Stimulated activated CD4-positive, alpha-beta T cell treated with anti-CD3 and anti-CD28 coated beads, Interleukin-4, amount 100 ng/mL, for 4 hours (primary cell): ENCODE measurements around the gene TTR.

Experiments
- DNase-seq, 2 experiments: peaks; one replicate each; pipeline ENCODE4 v3.0.0-alpha.2; 2020

TTR gene

DNA sequence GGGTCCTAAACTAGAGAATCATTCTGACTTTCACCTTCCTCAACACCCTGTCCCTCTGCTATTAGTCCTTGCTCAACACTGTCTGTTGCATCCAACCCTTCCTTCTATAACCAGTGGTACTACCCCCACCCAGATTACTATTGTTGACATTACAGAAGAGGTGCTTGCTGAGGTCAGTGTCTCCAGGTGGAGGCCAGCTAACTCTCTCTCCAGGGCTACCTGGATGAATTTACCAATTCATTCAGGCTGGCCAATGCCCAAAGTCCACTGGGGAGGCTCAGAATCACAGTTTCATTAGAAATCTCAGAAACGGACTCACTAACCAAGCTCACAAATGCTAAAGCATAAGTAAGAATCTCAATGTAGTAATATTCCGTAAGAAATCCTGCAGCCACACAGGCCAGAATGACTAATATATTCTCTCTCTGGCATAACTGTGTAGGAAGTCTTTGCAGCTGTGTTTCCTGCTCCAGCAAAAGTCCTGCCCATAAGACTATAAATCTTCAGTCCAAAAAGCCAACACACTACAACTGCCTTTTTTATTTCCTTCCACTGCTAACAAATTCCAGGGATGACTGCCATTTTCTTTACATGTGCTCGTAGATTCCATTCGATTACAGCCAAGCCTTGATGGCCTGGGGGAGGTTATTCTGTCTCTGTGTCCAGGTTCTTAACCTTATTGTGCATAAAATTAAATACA lies 10.0 kb upstream of the TTR start:
- no peak for DNase-seq

DNA sequence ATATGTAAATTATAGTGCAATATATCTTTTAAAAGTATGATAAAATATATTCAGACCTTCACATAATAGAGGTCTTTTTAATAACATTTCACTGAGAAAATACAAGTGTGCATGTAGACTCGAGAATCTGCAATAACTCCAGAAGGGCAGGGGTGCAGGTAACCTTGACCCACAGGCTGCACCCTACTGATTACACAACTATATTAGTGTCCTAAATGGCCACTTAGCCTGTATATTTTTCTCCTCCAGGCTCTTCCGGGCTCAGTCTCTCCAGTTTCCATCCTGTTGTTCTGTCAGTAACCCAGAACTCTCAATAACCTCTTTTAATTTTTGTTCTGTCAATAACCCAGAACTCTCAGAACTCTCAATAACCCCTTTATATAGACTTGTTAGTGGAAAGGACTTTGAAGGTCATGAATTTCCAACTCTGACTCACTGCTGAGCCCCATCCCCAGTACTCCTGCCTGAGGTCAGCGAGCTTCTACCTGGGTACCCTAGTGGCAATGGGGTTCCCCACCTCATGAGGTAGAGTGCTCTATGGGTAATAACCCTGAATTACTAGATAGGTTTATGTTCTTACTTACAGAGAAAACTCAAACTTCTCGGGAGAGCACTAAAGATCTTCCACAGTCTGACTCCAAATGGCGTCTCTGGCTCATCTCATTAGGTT lies 8.4 kb upstream of the TTR start:
- no peak for DNase-seq

DNA sequence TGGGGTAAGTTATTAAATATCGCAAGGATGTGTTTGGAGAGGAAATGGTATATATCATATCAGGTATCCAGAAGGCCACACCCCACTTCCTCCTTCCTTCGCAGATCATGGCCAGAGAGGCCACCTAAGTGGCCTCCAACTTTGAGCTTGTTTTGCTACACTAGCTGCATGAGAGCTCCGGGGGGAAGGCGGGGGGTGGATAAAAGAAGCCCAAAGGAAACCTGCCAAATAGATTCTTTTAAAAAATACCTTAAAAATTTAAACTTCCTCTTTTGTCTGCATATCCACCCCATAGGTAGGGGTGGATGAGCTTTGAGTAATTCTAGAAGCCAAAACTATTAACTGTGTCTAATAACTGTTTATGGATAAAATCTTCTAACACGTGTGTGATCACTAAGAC lies 5.7 kb upstream of the TTR start:
- DNase-seq, result no peak

DNA sequence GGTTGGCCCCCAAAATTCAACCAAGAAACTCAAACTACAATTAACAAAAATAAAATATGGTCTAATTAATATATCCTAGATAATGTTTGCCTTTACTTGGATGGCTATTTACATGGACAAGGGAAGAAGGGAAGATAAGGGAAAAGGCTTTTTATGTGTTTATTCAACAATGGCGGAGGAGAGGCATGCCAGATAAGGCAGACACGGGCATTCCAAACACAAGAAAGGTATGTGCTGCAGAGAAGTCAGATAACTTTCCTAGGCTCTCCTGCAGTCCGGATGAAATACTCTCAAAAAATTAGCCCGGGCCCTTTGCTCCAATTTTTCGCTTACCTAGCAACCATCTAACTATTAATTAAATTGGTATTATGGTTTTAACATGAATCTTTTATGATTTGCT lies 5.1 kb upstream of the TTR start:
- no peak for DNase-seq

DNA sequence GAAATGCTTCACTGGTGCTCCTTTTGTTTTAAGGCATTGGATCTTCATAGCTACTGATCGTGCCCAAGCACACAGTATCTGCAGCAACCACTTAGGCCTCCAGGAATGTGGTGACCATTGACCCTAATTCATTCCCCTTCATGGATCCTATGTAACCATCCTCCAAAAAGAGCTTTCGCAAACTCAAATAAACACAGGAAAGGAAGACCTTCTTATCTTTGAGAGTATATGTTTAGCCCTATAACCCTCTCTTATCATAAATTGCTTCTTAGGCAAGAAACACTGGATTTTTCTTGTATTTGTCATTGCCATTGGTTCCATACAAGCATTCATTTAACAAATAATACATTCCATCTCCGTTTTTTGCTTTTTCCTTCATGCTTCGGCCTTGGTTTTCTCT lies 4.1 kb upstream of the TTR start:
- no peak for DNase-seq

DNA sequence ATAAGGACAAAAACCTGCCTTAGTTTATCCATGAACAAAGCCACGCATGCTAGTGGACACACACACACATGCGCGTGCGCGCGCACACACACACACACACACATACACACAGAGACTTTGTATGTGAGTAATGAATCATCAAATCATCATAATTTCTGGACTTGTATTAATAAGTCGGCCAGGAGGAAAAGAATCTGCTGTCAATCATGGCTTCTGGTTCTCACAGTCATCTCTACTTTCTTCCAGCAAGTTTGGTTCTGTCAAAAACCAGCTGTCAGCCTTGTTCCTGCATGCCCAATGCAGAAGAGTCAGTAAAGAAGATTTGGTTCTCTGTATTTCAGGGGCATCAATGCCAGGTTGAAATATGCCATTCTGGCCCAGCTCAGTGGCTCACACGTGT lies 1.1 kb upstream of the TTR start:
- DNase-seq, result no peak

DNA sequence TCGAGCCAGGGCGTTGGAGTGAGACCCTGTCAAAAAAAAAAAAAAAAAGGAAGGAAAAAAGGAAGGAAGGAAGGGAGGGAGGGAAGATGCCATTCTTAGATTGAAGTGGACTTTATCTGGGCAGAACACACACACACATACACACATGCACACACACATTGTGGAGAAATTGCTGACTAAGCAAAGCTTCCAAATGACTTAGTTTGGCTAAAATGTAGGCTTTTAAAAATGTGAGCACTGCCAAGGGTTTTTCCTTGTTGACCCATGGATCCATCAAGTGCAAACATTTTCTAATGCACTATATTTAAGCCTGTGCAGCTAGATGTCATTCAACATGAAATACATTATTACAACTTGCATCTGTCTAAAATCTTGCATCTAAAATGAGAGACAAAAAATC lies 564 bp upstream of the TTR start:
- no peak for DNase-seq

DNA sequence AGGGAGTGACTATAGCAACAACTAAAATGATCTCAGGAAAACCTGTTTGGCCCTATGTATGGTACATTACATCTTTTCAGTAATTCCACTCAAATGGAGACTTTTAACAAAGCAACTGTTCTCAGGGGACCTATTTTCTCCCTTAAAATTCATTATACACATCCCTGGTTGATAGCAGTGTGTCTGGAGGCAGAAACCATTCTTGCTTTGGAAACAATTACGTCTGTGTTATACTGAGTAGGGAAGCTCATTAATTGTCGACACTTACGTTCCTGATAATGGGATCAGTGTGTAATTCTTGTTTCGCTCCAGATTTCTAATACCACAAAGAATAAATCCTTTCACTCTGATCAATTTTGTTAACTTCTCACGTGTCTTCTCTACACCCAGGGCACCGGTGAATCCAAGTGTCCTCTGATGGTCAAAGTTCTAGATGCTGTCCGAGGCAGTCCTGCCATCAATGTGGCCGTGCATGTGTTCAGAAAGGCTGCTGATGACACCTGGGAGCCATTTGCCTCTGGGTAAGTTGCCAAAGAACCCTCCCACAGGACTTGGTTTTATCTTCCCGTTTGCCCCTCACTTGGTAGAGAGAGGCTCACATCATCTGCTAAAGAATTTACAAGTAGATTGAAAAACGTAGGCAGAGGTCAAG lies 955 bp downstream of the TTR start:
- DNase-seq, result no peak

DNA sequence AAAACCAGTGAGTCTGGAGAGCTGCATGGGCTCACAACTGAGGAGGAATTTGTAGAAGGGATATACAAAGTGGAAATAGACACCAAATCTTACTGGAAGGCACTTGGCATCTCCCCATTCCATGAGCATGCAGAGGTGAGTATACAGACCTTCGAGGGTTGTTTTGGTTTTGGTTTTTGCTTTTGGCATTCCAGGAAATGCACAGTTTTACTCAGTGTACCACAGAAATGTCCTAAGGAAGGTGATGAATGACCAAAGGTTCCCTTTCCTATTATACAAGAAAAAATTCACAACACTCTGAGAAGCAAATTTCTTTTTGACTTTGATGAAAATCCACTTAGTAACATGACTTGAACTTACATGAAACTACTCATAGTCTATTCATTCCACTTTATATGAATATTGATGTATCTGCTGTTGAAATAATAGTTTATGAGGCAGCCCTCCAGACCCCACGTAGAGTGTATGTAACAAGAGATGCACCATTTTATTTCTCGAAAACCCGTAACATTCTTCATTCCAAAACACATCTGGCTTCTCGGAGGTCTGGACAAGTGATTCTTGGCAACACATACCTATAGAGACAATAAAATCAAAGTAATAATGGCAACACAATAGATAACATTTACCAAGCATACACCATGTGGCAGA lies 3.6 kb downstream of the TTR start:
- DNase-seq, result no peak

DNA sequence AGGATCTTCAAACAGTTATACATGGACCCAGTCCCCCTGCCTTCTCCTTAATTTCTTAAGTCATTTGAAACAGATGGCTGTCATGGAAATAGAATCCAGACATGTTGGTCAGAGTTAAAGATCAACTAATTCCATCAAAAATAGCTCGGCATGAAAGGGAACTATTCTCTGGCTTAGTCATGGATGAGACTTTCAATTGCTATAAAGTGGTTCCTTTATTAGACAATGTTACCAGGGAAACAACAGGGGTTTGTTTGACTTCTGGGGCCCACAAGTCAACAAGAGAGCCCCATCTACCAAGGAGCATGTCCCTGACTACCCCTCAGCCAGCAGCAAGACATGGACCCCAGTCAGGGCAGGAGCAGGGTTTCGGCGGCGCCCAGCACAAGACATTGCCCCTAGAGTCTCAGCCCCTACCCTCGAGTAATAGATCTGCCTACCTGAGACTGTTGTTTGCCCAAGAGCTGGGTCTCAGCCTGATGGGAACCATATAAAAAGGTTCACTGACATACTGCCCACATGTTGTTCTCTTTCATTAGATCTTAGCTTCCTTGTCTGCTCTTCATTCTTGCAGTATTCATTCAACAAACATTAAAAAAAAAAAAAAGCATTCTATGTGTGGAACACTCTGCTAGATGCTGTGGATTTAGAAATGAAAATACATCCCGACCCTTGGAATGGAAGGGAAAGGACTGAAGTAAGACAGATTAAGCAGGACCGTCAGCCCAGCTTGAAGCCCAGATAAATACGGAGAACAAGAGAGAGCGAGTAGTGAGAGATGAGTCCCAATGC lies 4.6 kb downstream of the TTR start:
- no peak for DNase-seq

DNA sequence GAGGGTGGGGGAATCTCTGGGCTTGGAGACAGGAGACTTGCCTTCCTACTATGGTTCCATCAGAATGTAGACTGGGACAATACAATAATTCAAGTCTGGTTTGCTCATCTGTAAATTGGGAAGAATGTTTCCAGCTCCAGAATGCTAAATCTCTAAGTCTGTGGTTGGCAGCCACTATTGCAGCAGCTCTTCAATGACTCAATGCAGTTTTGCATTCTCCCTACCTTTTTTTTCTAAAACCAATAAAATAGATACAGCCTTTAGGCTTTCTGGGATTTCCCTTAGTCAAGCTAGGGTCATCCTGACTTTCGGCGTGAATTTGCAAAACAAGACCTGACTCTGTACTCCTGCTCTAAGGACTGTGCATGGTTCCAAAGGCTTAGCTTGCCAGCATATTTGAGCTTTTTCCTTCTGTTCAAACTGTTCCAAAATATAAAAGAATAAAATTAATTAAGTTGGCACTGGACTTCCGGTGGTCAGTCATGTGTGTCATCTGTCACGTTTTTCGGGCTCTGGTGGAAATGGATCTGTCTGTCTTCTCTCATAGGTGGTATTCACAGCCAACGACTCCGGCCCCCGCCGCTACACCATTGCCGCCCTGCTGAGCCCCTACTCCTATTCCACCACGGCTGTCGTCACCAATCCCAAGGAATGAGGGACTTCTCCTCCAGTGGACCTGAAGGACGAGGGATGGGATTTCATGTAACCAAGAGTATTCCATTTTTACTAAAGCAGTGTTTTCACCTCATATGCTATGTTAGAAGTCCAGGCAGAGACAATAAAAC lies 6.5 kb downstream of the TTR start:
- DNase-seq, result no peak

DNA sequence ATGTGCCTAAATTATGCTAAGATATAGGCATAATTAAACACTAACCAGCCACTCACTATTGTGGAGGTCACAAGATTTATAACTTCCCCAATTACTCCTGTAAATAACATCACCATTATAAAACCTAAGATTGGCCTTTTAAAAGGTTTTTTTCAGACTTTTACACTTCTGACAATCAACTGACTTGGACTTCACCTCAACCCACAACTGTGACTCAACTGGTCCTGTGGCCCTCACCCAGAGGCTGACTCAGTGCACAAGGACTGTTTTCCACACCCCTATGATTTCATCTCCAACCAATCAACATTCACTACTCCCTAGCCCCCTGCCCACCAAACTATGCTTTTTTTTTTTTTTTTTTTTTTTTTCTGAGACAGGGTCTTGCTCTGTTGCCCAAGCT lies 11.6 kb downstream of the TTR start:
- no peak for DNase-seq

DNA sequence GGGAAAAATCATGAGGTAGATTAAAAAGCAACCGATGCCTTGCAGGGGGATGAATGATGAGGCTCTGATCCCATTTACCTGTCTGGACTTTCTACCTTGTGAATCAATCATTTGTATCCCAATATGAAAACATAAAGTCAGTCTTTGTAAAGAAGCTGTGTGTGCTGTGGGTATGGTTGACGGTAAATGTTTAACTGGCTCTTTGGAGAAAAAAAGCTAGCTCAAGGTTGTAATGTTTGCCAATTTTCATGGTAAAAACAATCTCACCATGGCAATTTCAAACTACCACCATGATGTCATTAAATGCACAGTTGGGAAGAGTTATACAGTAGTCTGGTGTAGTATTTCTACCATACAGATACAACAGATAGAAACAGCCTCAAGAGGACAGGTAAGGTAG lies 14.6 kb downstream of the TTR start:
- no peak for DNase-seq

DNA sequence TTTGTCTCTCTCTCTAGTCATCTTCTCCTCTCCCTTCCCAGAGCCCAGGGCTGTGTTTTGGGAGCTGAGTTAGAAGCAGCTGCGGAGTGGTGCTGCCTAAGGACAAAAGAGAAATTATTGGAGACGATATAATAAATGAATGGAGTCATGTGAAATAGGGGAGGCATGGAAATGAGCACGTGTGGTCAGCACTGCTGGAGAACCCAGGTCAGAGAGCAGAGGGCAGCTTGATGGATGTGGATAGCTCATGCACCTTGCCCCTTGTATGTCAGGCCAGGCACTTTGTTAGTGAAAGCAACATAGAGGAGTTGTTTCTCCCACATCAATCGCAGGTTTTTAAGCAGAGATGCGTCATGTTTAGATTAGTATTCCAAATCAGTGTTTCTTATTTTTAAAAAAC lies 15.7 kb downstream of the TTR start:
- no peak for DNase-seq

DNA sequence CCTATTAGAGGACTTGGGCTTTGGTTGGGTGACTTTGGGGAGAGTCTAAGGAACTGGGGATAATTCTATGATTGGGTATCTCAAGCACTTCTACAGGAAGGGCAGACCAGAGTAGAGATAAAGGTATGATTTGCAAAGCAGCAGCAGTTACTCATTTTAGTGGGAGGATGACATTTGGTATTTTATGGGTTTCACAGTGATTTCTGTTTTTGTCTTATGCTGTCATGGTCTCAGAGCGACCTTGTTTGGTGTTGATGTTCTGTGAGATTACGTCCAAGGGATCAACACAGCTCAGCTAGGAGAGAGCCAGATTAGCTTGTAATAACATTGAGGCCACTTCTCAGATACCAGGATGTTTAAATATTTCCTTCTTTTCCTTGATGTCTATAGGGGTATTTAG lies 18.2 kb downstream of the TTR start:
- no peak for DNase-seq

DNA sequence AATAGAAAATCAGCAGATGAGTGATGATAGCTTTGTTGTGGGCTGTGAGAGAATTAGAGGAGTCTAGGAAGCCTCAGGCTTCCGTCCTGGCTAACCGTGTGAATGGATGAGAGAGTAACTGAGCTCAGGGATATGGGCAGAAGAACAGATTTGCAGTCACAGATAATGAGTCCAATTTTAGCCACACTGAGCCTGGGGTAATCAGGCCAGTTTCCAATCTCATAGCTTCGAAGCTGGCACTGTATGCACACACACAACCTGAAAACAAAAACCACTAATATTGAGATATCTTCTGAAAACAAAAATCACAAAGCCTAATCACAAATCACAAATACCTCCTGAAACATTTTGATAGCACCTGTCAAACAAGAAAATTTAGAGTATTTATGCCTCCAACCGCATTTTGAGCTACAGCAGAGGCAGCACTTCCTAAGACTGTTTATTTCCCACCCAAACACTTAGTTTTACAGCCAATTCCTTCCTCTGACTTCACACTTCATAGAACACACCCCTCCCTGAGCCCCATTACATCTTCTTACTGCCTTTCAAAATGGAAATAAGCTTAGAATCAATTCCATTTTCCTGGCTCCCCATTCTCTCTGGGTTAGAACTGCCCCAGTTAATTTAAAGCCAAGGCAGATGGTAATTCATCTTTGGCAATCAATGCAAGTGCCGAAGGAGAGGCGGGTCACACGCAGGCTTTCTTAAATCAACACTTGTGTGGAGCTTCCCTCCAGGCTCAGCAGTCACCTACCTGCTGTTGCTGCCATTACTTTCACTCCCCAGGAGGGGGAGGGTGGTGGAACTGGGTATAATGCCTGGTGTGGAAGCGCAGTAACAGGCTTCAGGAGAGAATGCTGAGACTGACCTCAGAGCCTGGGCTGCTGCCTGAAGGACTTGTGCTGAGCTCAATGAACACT lies 18.9 kb downstream of the TTR start:
- no peak for DNase-seq

DNA sequence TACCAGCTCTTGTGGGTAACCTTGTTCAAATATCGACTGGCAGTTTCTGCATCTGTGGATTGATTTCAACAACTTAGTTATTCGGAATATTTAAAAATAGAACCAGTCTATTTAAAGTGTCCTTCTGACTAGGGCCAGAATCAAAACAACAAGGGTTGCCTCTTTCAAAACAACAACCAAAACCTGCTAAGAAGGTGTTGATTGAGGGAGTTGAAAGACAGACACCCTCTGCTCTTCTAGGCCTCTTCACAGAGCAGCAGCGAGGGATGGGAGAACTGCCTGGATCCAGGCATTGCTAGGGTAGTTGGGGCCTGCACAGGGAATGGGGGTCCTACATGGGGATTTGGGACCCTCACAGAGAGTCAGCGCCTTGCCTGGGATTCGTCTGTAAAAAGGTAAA lies 19.8 kb downstream of the TTR start:
- no peak for DNase-seq

DNA sequence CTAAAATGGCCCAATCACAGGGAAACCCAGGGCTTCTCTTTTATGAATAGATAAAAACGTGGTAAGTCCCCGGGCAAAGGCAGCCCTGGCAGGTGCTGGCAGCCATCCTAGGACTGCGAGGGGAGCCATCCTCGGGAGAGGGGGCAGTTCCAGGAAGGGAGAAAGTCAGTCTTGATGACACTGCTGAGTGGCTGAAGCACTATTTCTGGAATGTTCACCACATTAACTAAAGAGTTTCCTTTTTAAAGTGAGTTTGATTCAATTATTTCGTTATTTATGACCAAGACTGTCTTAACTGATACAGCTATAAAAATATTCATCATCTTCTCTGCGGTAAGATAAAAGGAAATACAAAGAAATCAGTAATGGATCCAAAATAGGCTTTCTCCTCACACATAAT lies 20.4 kb downstream of the TTR start:
- no peak for DNase-seq

DNA sequence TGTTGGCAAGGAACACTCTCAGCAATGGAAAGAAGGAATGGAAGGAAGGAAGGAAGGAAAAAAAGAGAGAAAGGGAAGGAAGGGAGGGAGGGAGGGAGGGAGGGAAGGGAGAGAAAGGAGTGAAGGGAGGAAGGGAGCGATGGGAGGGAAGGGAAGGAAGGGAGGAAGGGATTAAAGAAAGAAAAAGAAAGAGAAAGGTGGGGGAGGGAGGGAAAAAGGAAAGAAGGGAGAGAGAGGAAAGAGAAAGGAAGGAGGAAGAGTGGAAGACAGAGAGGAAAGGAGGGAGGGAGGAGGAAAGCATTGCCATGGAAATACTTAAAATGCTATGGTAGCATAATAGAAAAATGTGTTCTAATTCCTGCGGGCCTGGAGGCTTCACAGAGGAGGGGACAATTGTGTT lies 22.4 kb downstream of the TTR start:
- DNase-seq, result no peak

DNA sequence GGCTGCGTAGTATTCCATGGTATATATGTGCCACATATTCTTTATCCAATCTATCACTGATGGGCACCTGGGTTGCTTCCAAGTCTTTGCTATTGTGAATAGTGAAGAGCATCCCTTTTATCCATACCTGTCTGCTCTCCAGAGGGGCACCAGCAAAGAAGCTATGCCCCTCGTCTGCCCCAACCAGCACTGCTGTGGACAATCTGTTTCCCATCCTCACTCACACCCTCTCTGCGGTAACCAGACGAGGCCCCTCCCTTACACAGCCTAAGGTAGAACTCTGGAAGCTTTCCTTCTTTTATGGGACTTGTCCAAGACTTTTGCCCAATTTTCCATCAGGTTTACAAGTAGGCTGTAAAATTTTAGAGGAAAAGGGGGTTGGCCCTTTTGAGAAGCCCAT lies 24.9 kb downstream of the TTR start:
- DNase-seq, result no peak

DNA sequence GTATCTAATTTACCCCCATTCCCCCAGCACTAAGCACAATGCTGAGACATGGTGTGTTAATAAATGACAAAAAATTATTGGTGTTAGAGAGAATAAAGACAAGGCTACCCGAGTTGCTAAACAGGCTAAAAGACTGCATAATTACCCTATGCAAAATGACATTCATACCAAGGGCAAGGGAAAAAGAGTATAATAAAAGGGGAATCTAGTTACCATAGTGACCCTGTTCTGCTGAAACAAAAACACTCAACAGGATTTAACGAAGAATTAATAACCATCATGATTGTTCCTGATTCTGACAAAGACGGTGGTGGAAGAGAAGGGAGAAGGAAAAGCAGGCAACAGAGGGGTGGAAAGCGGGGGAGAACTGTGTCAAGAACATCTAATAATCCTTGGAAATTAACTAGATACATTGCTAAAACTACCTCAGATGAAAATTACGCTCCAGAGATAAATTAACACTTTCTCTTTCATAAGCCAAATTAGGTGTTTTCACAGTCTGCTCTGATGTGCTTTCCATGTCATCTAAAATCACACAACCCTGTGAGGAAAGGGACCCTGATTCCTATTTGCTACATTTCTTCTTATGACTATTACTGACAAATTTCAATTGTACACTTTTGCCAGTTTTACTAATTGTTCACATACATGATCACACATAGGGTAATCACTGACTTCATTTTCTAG lies 25.5 kb downstream of the TTR start:
- no peak for DNase-seq
